HepG2 (cell line): ENCODE data around the gene STK40. TPM values are rescaled to one million over a fixed set of nuclear protein-coding genes. Genes with fewer than 3 reads are reported as not detected.

ENCODE experiments used
- BCL6 ChIP-seq: IDR thresholded peaks from 2 replicates; pipeline ENCODE4 v1.6.1; 2016; ENCODE audit warnings: missing genetic modification reagents, missing compliant biosample characterization
- BRD4 ChIP-seq: sonication (generic); formaldehyde crosslinking; IDR thresholded peaks from 2 replicates; pipeline ENCODE4 v1.4.0; 2020; ENCODE audit warnings: missing genetic modification reagents
- HOXA3 ChIP-seq: sonication (generic); formaldehyde crosslinking; IDR thresholded peaks from 2 replicates; pipeline ENCODE4 v1.5.0; 2020; ENCODE audit warnings: missing genetic modification reagents
- MZF1 ChIP-seq: sonication (generic); formaldehyde crosslinking; IDR thresholded peaks from 2 replicates; pipeline ENCODE4 v1.8.1; 2023; ENCODE audit warnings: mild to moderate bottlenecking, missing genetic modification reagents, borderline replicate concordance
- NRL ChIP-seq: sonication (generic); formaldehyde crosslinking; IDR thresholded peaks from 2 replicates; pipeline ENCODE4 v1.5.0; 2020; ENCODE audit warnings: missing genetic modification reagents, mild to moderate bottlenecking, moderate library complexity, borderline replicate concordance
- RBFOX2 ChIP-seq: fragments of 200-400 bp; formaldehyde crosslinking; IDR thresholded peaks from 2 replicates; pipeline ENCODE4 v1.6.1; 2017; ENCODE audit warnings: low read depth, mild to moderate bottlenecking, low read length
- SOX5 ChIP-seq: IDR thresholded peaks from 2 replicates; pipeline ENCODE4 v1.6.1; 2016; ENCODE audit warnings: borderline replicate concordance
- SPEN ChIP-seq: sonication (generic); formaldehyde crosslinking; IDR thresholded peaks from 2 replicates; pipeline ENCODE4 v1.5.1; 2020; ENCODE audit warnings: low read depth, mild to moderate bottlenecking, missing genetic modification reagents
- SRSF1 ChIP-seq: fragments of 200-400 bp; formaldehyde crosslinking; optimal IDR thresholded peaks from 2 replicates; pipeline ENCODE3; 2017; ENCODE audit warnings: mild to moderate bottlenecking, low read depth, low read length, moderate library complexity
- TBX2 ChIP-seq: sonication (generic); formaldehyde crosslinking; IDR thresholded peaks from 2 replicates; pipeline ENCODE4 v1.5.0; 2020; ENCODE audit warnings: missing genetic modification reagents, mild to moderate bottlenecking, borderline replicate concordance
- TCF7 ChIP-seq: sonication (generic); IDR thresholded peaks from 2 replicates; pipeline ENCODE4 v1.6.1; 2016; ENCODE audit warnings: antibody characterized with exemption, low read depth
- ZFP82 ChIP-seq: sonication (generic); formaldehyde crosslinking; IDR thresholded peaks from 2 replicates; pipeline ENCODE4 v1.5.1; 2020; ENCODE audit warnings: mild to moderate bottlenecking, missing genetic modification reagents, borderline replicate concordance
- ZMAT3 ChIP-seq: sonication (generic); formaldehyde crosslinking; conservative IDR thresholded peaks from 2 replicates; pipeline ENCODE4 v1.7.0; 2021; ENCODE audit warnings: missing genetic modification reagents
- ZNF234 ChIP-seq: sonication (generic); formaldehyde crosslinking; conservative IDR thresholded peaks from 2 replicates; pipeline ENCODE4 v1.5.1; 2020; ENCODE audit warnings: mild to moderate bottlenecking, missing genetic modification reagents
- ZNF788 ChIP-seq: sonication (generic); formaldehyde crosslinking; IDR thresholded peaks from 2 replicates; pipeline ENCODE4 v1.5.0; 2020; ENCODE audit warnings: mild to moderate bottlenecking, missing genetic modification reagents, borderline replicate concordance
- polyA plus RNA-seq, 8 experiments: library from polyadenylated mRNA; depleted of rRNA in 3 of 8; stranded (reverse) in 7 of 8; unstranded in 1 of 8; fragments of >200 nt; fragmentation: Illumina TruSeq in 4 of 8; extraction: Trizol in 4 of 8; gene quantifications; 2 replicates each; pipeline versions ENCODE4 v1.2.1 to v1.2.3, GENCODE V29; 2011 to 2016; ENCODE audit warnings: low read depth in 4 of 8, missing spikeins in 1 of 8, mixed read lengths in 1 of 8; ENCODE audit not compliant: insufficient read depth in 1 of 8
- total RNA-seq, 5 experiments: library from RNA; depleted of rRNA; stranded (reverse); fragments of >200 nt; fragmentation: Illumina TruSeq; extraction: Trizol; gene quantifications; 2 replicates each; pipeline ENCODE4 v1.2.3, GENCODE V29; 2016; ENCODE audit warnings: low read depth in 1 of 5
- TF ChIP-seq, protein P1 (sequence below): sonication (generic); formaldehyde crosslinking; conservative IDR thresholded peaks from 2 replicates; pipeline ENCODE4 v1.4.0; 2020; ENCODE audit warnings: missing genetic modification reagents
- TF ChIP-seq, protein P2 (sequence below): sonication (generic); formaldehyde crosslinking; IDR thresholded peaks from 2 replicates; pipeline ENCODE4 v1.5.1; 2020; ENCODE audit warnings: mild to moderate bottlenecking, missing genetic modification reagents, moderate library complexity
- TF ChIP-seq, protein P3 (sequence below): sonication (generic); formaldehyde crosslinking; IDR thresholded peaks from 2 replicates; pipeline ENCODE4 v1.4.0; 2020; ENCODE audit warnings: missing genetic modification reagents
- TF ChIP-seq, protein P4 (sequence below): sonication (generic); formaldehyde crosslinking; IDR thresholded peaks from 2 replicates; pipeline ENCODE4 v1.4.0; 2020; ENCODE audit warnings: missing genetic modification reagents

Gene STK40
- total and polyA plus RNA-seq, 2 of the 13 experiments (the other 11 are each of a cell fraction or from before 2014, with no cell fraction given) = 33.8 to 35.1 TPM

DNA sequence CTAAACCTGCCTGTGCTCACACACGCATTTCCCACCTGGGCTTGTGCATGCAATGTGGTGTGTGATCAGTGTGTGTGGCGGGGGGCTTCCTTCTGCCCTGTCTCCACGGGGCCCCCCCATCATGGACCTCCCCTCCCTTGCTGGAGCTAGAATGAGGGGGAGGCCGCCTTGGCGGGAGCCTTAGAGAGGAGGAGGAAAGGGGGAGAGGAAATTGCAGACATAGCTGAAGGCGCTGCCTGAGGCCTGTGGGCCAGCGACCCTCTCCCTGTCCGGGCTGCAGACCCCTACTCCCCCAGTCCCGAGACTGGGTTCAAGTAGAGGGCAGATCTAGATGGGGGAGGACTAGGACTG, 61.4 kb downstream of the STK40 start (continued):
- TF ChIP-seq HOXA3 = no peak
- no peak for TF ChIP-seq MZF1
- TF ChIP-seq, protein P1, sequence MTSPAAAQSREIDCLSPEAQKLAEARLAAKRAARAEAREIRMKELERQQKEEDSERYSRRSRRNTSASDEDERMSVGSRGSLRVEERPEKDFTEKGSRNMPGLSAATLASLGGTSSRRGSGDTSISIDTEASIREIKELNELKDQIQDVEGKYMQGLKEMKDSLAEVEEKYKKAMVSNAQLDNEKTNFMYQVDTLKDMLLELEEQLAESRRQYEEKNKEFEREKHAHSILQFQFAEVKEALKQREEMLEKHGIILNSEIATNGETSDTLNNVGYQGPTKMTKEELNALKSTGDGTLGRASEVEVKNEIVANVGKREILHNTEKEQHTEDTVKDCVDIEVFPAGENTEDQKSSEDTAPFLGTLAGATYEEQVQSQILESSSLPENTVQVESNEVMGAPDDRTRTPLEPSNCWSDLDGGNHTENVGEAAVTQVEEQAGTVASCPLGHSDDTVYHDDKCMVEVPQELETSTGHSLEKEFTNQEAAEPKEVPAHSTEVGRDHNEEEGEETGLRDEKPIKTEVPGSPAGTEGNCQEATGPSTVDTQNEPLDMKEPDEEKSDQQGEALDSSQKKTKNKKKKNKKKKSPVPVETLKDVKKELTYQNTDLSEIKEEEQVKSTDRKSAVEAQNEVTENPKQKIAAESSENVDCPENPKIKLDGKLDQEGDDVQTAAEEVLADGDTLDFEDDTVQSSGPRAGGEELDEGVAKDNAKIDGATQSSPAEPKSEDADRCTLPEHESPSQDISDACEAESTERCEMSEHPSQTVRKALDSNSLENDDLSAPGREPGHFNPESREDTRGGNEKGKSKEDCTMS (CRISPR knock-in tag) = no peak
- peak; percentile 49 for TF ChIP-seq SRSF1
- TF ChIP-seq ZMAT3 = no peak; the same call in 1 of the 2 replicates
- TF ChIP-seq, protein P2, sequence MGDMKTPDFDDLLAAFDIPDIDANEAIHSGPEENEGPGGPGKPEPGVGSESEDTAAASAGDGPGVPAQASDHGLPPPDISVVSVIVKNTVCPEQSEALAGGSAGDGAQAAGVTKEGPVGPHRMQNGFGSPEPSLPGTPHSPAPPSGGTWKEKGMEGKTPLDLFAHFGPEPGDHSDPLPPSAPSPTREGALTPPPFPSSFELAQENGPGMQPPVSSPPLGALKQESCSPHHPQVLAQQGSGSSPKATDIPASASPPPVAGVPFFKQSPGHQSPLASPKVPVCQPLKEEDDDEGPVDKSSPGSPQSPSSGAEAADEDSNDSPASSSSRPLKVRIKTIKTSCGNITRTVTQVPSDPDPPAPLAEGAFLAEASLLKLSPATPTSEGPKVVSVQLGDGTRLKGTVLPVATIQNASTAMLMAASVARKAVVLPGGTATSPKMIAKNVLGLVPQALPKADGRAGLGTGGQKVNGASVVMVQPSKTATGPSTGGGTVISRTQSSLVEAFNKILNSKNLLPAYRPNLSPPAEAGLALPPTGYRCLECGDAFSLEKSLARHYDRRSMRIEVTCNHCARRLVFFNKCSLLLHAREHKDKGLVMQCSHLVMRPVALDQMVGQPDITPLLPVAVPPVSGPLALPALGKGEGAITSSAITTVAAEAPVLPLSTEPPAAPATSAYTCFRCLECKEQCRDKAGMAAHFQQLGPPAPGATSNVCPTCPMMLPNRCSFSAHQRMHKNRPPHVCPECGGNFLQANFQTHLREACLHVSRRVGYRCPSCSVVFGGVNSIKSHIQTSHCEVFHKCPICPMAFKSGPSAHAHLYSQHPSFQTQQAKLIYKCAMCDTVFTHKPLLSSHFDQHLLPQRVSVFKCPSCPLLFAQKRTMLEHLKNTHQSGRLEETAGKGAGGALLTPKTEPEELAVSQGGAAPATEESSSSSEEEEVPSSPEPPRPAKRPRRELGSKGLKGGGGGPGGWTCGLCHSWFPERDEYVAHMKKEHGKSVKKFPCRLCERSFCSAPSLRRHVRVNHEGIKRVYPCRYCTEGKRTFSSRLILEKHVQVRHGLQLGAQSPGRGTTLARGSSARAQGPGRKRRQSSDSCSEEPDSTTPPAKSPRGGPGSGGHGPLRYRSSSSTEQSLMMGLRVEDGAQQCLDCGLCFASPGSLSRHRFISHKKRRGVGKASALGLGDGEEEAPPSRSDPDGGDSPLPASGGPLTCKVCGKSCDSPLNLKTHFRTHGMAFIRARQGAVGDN (CRISPR knock-in tag) = peak; percentile 40; the same call in 1 of the 2 replicates
- no peak for TF ChIP-seq SOX5 (CRISPR knock-in tag)
- TF ChIP-seq BCL6 (CRISPR knock-in tag) = no peak
- no peak for TF ChIP-seq BRD4 (CRISPR knock-in tag)
- TF ChIP-seq, protein P3, sequence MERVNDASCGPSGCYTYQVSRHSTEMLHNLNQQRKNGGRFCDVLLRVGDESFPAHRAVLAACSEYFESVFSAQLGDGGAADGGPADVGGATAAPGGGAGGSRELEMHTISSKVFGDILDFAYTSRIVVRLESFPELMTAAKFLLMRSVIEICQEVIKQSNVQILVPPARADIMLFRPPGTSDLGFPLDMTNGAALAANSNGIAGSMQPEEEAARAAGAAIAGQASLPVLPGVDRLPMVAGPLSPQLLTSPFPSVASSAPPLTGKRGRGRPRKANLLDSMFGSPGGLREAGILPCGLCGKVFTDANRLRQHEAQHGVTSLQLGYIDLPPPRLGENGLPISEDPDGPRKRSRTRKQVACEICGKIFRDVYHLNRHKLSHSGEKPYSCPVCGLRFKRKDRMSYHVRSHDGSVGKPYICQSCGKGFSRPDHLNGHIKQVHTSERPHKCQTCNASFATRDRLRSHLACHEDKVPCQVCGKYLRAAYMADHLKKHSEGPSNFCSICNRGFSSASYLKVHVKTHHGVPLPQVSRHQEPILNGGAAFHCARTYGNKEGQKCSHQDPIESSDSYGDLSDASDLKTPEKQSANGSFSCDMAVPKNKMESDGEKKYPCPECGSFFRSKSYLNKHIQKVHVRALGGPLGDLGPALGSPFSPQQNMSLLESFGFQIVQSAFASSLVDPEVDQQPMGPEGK = peak; percentile 84
- 0 out of 2 replicates have a peak, but pooled peaks have one; percentile 0 for TF ChIP-seq SPEN (CRISPR knock-in tag)
- no peak for TF ChIP-seq ZNF234
- no peak for TF ChIP-seq NRL (CRISPR knock-in tag)
- 0 out of 2 replicates have a peak, but pooled peaks have one; percentile 61 for TF ChIP-seq ZNF788 (CRISPR knock-in tag)
- TF ChIP-seq ZFP82 (CRISPR knock-in tag) = no peak
- no peak for TF ChIP-seq RBFOX2
- no peak for TF ChIP-seq TCF7
- TF ChIP-seq, protein P4, sequence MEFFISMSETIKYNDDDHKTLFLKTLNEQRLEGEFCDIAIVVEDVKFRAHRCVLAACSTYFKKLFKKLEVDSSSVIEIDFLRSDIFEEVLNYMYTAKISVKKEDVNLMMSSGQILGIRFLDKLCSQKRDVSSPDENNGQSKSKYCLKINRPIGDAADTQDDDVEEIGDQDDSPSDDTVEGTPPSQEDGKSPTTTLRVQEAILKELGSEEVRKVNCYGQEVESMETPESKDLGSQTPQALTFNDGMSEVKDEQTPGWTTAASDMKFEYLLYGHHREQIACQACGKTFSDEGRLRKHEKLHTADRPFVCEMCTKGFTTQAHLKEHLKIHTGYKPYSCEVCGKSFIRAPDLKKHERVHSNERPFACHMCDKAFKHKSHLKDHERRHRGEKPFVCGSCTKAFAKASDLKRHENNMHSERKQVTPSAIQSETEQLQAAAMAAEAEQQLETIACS (CRISPR knock-in tag) = no peak
- peak; percentile 67; the same call in 1 of the 2 replicates for TF ChIP-seq TBX2
